GM10248 (cell line): ENCODE measurements around the gene CTIF.

Source experiments
- CTCF ChIA-PET: fragments of 300-600 bp; sonication (Branson Sonifier 250); formaldehyde crosslinking; extraction: SDS; loops from one replicate; lab custom pipeline; 2021; ENCODE audit warnings: antibody characterized with exemption; lab: Yijun Ruan, JAX
- POLR2A ChIA-PET: fragments of 350-650 bp; sonication (Branson Sonifier 250); formaldehyde crosslinking; extraction: SDS; loops from one replicate; lab custom pipeline; 2020; ENCODE audit warnings: antibody characterized with exemption; lab: Yijun Ruan, JAX
- DNase-seq: peaks from one replicate; pipeline ENCODE4 v3.0.0; 2012; ENCODE audit errors: extremely low spot score
- CTCF ChIP-seq: IDR thresholded peaks from 2 replicates; pipeline ENCODE4 v1.5.1; 2012; ENCODE audit warnings: mild to moderate bottlenecking, low read depth; ENCODE audit errors: extremely low read depth, missing control alignments, control extremely low read depth

Gene CTIF

GRCh38 chr18:48735080-48735676 is 196.3 kb downstream of the CTIF start:
- no peak for TF ChIP-seq CTCF
- no peak for DNase-seq
- CTCF ChIA-PET, result no interaction called here
- POLR2A ChIA-PET, result no interaction called here

- POLR2A ChIA-PET, result no interaction called here
- DNase-seq, result no peak
- no peak for TF ChIP-seq CTCF
- CTCF ChIA-PET, result no interaction called here
These were observed 196.9 kb downstream of the CTIF start for GRCh38 chr18:48735681-48736255.

GRCh38 chr18:48736321-48737260 is 197.8 kb downstream of the CTIF start:
- TF ChIP-seq CTCF, result no peak
- ChIA-PET CTCF (interaction anchor here (1.4 kb wide), 1 partner anchor 22 kb away, joined by 4 read pairs; no protein-coding TSS in a partner anchor), POLR2A (no interaction called here)
- DNase-seq, result no peak

GRCh38 chr18:48739266-48740067 is 200.6 kb downstream of the CTIF start:
- CTCF ChIA-PET, result interaction anchor here (0.7 to 1.6 kb wide), 2 partner anchors 8 to 28 kb away, joined by 3 to 4 read pairs; no protein-coding TSS in a partner anchor
- POLR2A ChIA-PET, result no interaction called here
- TF ChIP-seq CTCF, result no peak
- DNase-seq, result no peak

GRCh38 chr18:48740068-48740440 is 201.2 kb downstream of the CTIF start:
- ChIA-PET CTCF (no interaction called here), POLR2A (no interaction called here)
- no peak for DNase-seq
- TF ChIP-seq CTCF, result no peak

- DNase-seq, result no peak
- CTCF ChIA-PET, result no interaction called here
- POLR2A ChIA-PET, result interaction anchor here (0.5 kb wide), 1 partner anchor 561 kb away, joined by 3 read pairs; no protein-coding TSS in a partner anchor
- no peak for TF ChIP-seq CTCF
These were observed 202.1 kb downstream of the CTIF start for GRCh38 chr18:48740851-48741485.
